HCT116 (cell line): ENCODE results near the gene ZNF646. TPM values are rescaled to one million over a fixed set of nuclear protein-coding genes. Genes with fewer than 3 reads are reported as not detected.

Experiments
- ATAC-seq: fragments of 200-7000 bp; cut with Tn5 transposase; 2 replicates; pipeline ENCODE4 v1.9.1; 2020; ENCODE audit warnings: mild to moderate bottlenecking, moderate library complexity
- BruUV-seq: library from RNA; stranded (reverse); fragments of 400-500 nt; replicated peaks from 2 replicates; lab custom pipeline; 2021; lab: Mats Ljungman, UMichigan
- CTCF ChIA-PET: fragments of 300-600 bp; sonication (Branson Sonifier 250); formaldehyde crosslinking; loops from one replicate; lab custom pipeline; 2021; ENCODE audit warnings: antibody characterized with exemption; lab: Charles Lee
- POLR2A ChIA-PET: fragments of 300-600, 350-600 bp; sonication (Branson Sonifier 250); formaldehyde crosslinking; loops from one replicate; lab custom pipeline; 2021; ENCODE audit warnings: antibody characterized with exemption; lab: Charles Lee
- RAD21 ChIA-PET, 2 experiments: fragments of 300-600 bp; sonication (Branson Sonifier 250); formaldehyde crosslinking; loops; one replicate each; lab custom pipeline; 2023; ENCODE audit warnings: low total read pairs in 2 of 2; ENCODE audit not compliant: uncharacterized antibody in 2 of 2, unreplicated experiment in 2 of 2, low non-redundant PET in 1 of 2; lab: Charles Lee
- DNase-seq: peaks from one replicate; pipeline ENCODE4 v3.0.0-alpha.2; 2010; ENCODE audit warnings: low read depth, low spot score
- H2AFZ ChIP-seq: fragments of 200-600 bp; shearing (Covaris generic), sonication (generic); 2 replicates; pipeline ENCODE4 v1.6.1; 2017; ENCODE audit warnings: low read depth, mixed run types, mixed read lengths, antibody characterized with exemption, low read length; ENCODE audit not compliant: poor library complexity, severe bottlenecking
- H3K27ac ChIP-seq: 2 replicates; pipeline ENCODE4 v1.5.1; 2012; ENCODE audit warnings: low read depth, low read length
- H3K27me3 ChIP-seq: fragments of 200-600 bp; sonication (generic); 2 replicates; pipeline ENCODE4 v1.6.1; 2016; ENCODE audit warnings: mixed run types, low read length, mixed read lengths; ENCODE audit not compliant: insufficient read depth
- H3K36me3 ChIP-seq, 2 experiments: fragments of 200-500 bp in 1 of 2; fragments of 200-600 bp in 1 of 2; sonication (Bioruptor generic) in 1 of 2; sonication (generic) in 1 of 2; 2 replicates each; pipeline versions ENCODE4 v1.5.1 to v1.6.1; 2014 to 2016; ENCODE audit warnings: low read length in 2 of 2, inconsistent platforms in 1 of 2, mixed read lengths in 1 of 2, mixed run types in 1 of 2; ENCODE audit not compliant: insufficient read depth in 2 of 2, control insufficient read depth in 1 of 2
- H3K4me1 ChIP-seq, 2 experiments: fragments of 200-600 bp in 1 of 2; sonication (generic) in 1 of 2; 2 replicates each; pipeline versions ENCODE4 v1.5.1 to v1.6.1; 2012 to 2017; ENCODE audit warnings: low read length in 2 of 2, inconsistent platforms in 1 of 2, mild to moderate bottlenecking in 1 of 2, mixed read lengths in 1 of 2, mixed run types in 1 of 2, moderate library complexity in 1 of 2; ENCODE audit not compliant: insufficient read depth in 2 of 2, control insufficient read depth in 1 of 2
- H3K4me2 ChIP-seq: fragments of 200-600 bp; sonication (generic); 2 replicates; pipeline ENCODE4 v1.6.1; 2017; ENCODE audit warnings: mixed run types, low read length, mixed read lengths
- H3K4me3 ChIP-seq, 2 experiments: fragments of 200-600 bp in 1 of 2; sonication (generic) in 1 of 2; replicated peaks in 1 of 2; 2 replicates each; pipeline ENCODE4 v1.5.1; 2011 to 2016; ENCODE audit warnings: low read length in 2 of 2, control low read depth in 1 of 2, low read depth in 1 of 2, mild to moderate bottlenecking in 1 of 2, mixed read lengths in 1 of 2, mixed run types in 1 of 2
- H3K79me2 ChIP-seq: fragments of 200-600 bp; sonication (generic); 2 replicates; pipeline ENCODE4 v1.6.1; 2017; ENCODE audit warnings: mild to moderate bottlenecking, mixed run types, low read length, moderate library complexity, mixed read lengths; ENCODE audit not compliant: insufficient read depth
- H3K9ac ChIP-seq: fragments of 200-600 bp; sonication (generic); 2 replicates; pipeline ENCODE4 v1.6.1; 2016; ENCODE audit warnings: low read length, mixed read lengths
- H3K9me2 ChIP-seq: fragments of 200-600 bp; sonication (generic), shearing (Covaris generic); 2 replicates; pipeline ENCODE4 v1.6.1; 2017; ENCODE audit warnings: mixed run types, mild to moderate bottlenecking, moderate library complexity; ENCODE audit not compliant: insufficient read depth
- H3K9me3 ChIP-seq, 2 experiments: fragments of 200-500 bp in 1 of 2; fragments of 200-600 bp in 1 of 2; sonication (Bioruptor generic) in 1 of 2; sonication (generic) in 1 of 2; 2 replicates each; pipeline ENCODE4 v1.6.1; 2014 to 2017; ENCODE audit warnings: low read length in 2 of 2, mixed read lengths in 2 of 2, inconsistent platforms in 1 of 2, low read depth in 1 of 2, mild to moderate bottlenecking in 1 of 2, mixed run types in 1 of 2, moderate library complexity in 1 of 2; ENCODE audit not compliant: control insufficient read depth in 1 of 2, insufficient read depth in 1 of 2
- H4K20me1 ChIP-seq: fragments of 200-600 bp; sonication (generic), shearing (Covaris generic); 2 replicates; pipeline ENCODE4 v1.6.1; 2017; ENCODE audit warnings: mixed run types, mild to moderate bottlenecking, moderate library complexity; ENCODE audit not compliant: insufficient read depth
- EGR1 ChIP-seq: IDR thresholded peaks from 2 replicates; pipeline ENCODE4 v1.6.1; 2012; ENCODE audit warnings: low read depth
- EZH2 ChIP-seq: fragments of 200-600 bp; sonication (generic); IDR thresholded peaks from 2 replicates; pipeline ENCODE4 v1.6.1; 2017; ENCODE audit warnings: antibody characterized with exemption, mixed run types
- JUND ChIP-seq: IDR thresholded peaks from 2 replicates; pipeline ENCODE4 v1.6.1; 2012
- SRF ChIP-seq: IDR thresholded peaks from 2 replicates; pipeline ENCODE4 v1.6.1; 2012; ENCODE audit warnings: low read depth
- intact Hi-C: fragments of 100-400 bp; cut with micrococcal nuclease; formaldehyde crosslinking; loops from 2 replicates; pipeline ENCODE4 v1.10.0; 2022
- total RNA-seq: library from RNA; stranded (reverse); gene quantifications from one replicate; pipeline ENCODE4 v1.2.1, GENCODE V29; 2021; ENCODE audit not compliant: unreplicated experiment
- TF ChIP-seq, protein P1 (sequence below): IDR thresholded peaks from 2 replicates; pipeline ENCODE4 v1.6.1; 2012; ENCODE audit warnings: low read depth

Gene ZNF646
- total RNA-seq, 1 experiment from 2014 or later = 17.7 TPM

DNA sequence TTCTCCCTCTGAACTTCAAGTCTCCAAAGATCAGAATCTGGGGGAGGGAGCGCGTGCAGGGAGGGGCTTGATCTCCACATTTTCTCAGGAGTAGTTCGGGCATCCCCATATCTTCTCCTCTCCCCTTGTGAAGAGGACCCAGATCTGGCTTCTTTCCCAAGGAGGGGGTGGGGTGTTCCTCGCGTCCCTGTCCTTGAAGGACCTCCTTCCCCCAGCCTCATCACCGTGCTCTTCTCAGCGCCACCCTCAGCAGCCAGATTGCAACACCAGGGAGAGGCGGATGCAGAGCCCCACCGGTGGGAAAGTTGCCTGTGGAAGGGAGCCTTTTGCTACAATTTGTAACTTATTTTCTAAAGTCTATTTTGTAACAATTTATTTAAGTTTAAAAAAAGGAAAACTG lies 8.9 kb downstream of the ZNF646 start:
- no peaks in the 10 kb centered on the region for H3K9me2 ChIP-seq
- TF ChIP-seq EGR1 (no peak), SRF (no peak), EZH2 (no peak)
- H3K36me3 ChIP-seq = peaks cover 8 to 21% of the 10 kb centered on the region in 2 experiments; a peak in 3 of 4 replicates
- H3K9ac ChIP-seq = no peak overlapping the region
- H3K27me3 ChIP-seq = no peaks in the 10 kb centered on the region
- peaks cover 0 to 11% of the 10 kb centered on the region in 2 experiments; a peak in 1 of 4 replicates for H3K4me1 ChIP-seq
- no peaks in the 10 kb centered on the region for H3K9me3 ChIP-seq
- no peak overlapping the region for H3K4me2 ChIP-seq
- ChIA-PET RAD21 (no interaction called here), POLR2A (no interaction called here), CTCF (no interaction called here)
- no TSS peak for BruUV-seq
- ATAC-seq (no peak), DNase-seq (no peak)
- H3K79me2 ChIP-seq = peaks cover 4% of the 10 kb centered on the region; the same call in 1 of the 2 replicates
- intact Hi-C loops = no loop called here
- H3K4me3 ChIP-seq = no peak overlapping the region
- H3K27ac ChIP-seq = no peak overlapping the region
- H2AFZ ChIP-seq = no peak overlapping the region
- H4K20me1 ChIP-seq = no peaks in the 10 kb centered on the region

DNA sequence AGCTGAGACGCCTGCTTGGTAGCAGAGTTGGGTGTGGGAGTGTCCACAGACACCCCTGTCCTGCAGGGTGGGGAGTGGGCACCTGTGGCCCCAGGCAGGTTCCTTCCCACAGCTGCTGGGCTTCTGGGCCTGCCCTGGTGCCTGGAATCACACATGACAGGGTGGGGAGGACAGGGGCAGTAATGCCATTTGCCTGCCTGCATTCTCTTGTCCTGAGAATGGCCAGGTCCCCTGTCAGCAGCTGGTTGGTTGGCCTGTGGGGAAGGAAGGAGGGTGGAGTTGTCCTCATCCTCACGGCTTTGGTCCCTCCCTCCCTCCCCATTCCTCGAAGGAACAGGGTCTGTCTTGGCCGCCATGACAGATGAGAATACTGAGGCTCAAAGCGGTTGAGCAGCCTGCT lies 9.3 kb downstream of the ZNF646 start:
- no peaks in the 10 kb centered on the region for H3K9me3 ChIP-seq
- peaks cover 8 to 17% of the 10 kb centered on the region in 2 experiments; a peak in 2 of 4 replicates for H3K36me3 ChIP-seq
- RAD21 ChIA-PET = no interaction called here
- peaks cover 0 to 11% of the 10 kb centered on the region in 2 experiments; a peak in 1 of 4 replicates for H3K4me1 ChIP-seq
- H3K79me2 ChIP-seq = no peaks in the 10 kb centered on the region
- no peaks in the 10 kb centered on the region for H3K9me2 ChIP-seq
- TF ChIP-seq JUND = 0 out of 2 replicates have a peak, but pooled peaks have one; percentile 17
- TF ChIP-seq, protein P1, sequence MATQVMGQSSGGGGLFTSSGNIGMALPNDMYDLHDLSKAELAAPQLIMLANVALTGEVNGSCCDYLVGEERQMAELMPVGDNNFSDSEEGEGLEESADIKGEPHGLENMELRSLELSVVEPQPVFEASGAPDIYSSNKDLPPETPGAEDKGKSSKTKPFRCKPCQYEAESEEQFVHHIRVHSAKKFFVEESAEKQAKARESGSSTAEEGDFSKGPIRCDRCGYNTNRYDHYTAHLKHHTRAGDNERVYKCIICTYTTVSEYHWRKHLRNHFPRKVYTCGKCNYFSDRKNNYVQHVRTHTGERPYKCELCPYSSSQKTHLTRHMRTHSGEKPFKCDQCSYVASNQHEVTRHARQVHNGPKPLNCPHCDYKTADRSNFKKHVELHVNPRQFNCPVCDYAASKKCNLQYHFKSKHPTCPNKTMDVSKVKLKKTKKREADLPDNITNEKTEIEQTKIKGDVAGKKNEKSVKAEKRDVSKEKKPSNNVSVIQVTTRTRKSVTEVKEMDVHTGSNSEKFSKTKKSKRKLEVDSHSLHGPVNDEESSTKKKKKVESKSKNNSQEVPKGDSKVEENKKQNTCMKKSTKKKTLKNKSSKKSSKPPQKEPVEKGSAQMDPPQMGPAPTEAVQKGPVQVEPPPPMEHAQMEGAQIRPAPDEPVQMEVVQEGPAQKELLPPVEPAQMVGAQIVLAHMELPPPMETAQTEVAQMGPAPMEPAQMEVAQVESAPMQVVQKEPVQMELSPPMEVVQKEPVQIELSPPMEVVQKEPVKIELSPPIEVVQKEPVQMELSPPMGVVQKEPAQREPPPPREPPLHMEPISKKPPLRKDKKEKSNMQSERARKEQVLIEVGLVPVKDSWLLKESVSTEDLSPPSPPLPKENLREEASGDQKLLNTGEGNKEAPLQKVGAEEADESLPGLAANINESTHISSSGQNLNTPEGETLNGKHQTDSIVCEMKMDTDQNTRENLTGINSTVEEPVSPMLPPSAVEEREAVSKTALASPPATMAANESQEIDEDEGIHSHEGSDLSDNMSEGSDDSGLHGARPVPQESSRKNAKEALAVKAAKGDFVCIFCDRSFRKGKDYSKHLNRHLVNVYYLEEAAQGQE = no peak
- CTCF ChIA-PET = no interaction called here
- no peak for DNase-seq
- no peaks in the 10 kb centered on the region for H4K20me1 ChIP-seq
- no peak for ATAC-seq
- no peak overlapping the region for H3K4me2 ChIP-seq
- intact Hi-C loops = no loop called here
- no TSS peak for BruUV-seq
- no peak overlapping the region for H3K27ac ChIP-seq
- no peak overlapping the region for H2AFZ ChIP-seq
- POLR2A ChIA-PET = no interaction called here
- H3K4me3 ChIP-seq = no peak overlapping the region
- H3K9ac ChIP-seq = no peak overlapping the region
- H3K27me3 ChIP-seq = no peaks in the 10 kb centered on the region
